GM18511 (cell line): ENCODE data around the gene OR4A16.

Experiments
- ATAC-seq: cut with Tn5 transposase; IDR thresholded peaks from one replicate; pipeline ENCODE4 v1.9.1; 2021; ENCODE audit warnings: mild to moderate bottlenecking, moderate library complexity; ENCODE audit not compliant: unreplicated experiment

OR4A16 gene

DNA sequence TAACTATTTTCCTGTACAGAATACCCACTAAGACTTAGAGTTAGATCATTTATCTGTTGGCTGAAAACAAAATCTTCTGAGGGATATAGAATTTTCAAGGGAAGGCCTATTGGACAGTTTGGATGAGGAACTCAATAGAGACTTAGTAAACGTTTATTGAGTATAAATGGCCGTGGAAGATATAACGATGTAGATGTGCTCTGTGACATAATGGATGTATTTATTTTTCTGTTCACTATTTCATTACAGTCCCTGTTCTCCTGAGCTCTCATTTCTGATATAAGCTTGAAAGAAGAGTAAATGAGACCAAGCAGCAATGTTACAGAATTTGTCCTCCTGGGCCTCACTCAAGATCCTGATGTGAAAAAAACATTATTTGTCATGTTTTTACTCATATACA, at the start of gene OR4A16:
OR4A16 (plus strand) TSS at position 301 of the 400 bp plus-strand sequence; CDS start at position 301, 0 bp downstream.
- ATAC-seq: no peak

DNA sequence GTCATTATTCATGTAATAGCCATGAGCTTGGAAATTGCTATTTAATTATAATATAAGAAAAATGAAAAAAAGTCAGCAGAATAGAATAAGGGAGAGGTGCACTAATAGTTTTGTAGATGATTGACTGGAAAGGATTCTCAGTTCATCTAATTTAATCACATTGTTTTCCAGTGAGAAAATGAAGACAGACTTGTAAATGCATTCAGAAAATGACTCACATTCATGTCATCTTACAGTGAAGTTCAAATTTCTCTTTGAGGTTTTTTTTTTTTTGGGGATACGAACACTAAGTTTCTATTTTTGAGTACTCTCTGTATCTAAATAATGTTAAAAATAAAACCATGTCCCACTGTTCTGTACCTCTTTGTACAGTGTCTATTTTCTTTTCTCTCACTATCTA, 18.5 kb upstream of the OR4A16 start:
- no peak for ATAC-seq

DNA sequence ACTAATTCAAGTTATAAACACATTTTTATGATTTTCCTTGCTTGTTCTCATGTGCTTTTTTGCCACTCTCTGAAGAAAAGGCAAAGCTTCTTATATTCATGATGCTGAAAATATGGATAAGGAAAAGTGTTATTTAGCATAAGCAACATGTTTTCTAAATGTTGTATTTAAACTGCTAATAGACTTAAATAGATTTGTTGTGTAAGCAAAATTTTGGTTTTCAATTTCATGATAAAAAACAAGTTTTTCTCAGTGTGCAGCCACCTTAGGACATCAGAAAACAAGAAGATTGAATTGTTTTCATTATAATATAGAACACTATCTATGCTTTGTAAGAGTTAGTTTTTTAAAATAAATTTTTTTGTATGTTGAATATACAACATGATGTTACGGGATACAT, 2.3 kb downstream of the OR4A16 start:
- ATAC-seq: no peak

GRCh38 chr11:55349032-55349431, 6.0 kb downstream of the OR4A16 start:
- no peak for ATAC-seq

DNA sequence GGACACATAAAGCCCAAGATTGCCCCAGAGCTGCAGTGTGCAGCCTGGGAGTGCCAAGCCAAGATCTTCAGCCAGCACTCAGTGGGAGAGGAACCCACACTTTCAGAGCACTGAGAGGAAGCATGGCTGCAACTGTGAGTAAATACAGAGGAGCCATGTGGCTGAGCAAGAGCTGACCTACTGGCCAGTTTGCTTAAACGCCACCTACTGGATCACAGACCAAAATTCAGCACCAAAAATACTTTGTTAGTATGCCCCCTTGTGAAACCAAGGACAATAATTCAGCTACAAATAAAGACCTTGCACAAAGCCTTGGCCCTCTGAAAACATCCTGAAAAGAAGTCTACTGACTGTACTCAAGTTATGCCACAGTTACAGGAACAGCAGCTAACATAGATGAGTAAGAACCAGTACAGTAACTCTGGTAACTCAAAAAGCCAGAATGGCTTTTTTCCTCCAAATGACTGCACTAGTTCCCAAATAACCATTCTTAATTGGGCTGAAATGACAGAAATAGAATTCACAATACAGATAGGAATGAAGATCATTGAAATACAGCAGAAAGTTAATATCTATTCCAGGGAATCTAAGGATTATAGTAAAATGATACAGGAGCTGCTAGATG, 14.7 kb downstream of the OR4A16 start:
- ATAC-seq: no peak

GRCh38 chr11:55367674-55368073, 24.7 kb downstream of the OR4A16 start, which contains the start of gene OR4A15:
OR4A15 (plus strand) TSS chr11:55367974; CDS start chr11:55367974, 0 bp downstream.
- ATAC-seq: no peak
